CD4-positive, alpha-beta T cell treated with Interleukin-2 at 100 ng/mL for 4 hours (primary cell): ENCODE data around the gene MYCBP2.
"Not testable (repeated sequence)": the region's sequence is repeated elsewhere in the genome, so short reads cannot be mapped to it uniquely, and the experiment has no call there.

Source experiments
- DNase-seq: peaks from one replicate; pipeline ENCODE4 v3.0.0-alpha.2; 2020; ENCODE audit warnings: low spot score

MYCBP2 gene

GRCh38 chr13:77326905-77327604 is at the start of gene MYCBP2:
Gene MYCBP2, minus strand, starts transcription at chr13:77327094. Its CDS starts 319 bp downstream, at chr13:77326775.
- peak; percentile 98 for DNase-seq

GRCh38 chr13:77375560-77376108 is 48.7 kb upstream of the MYCBP2 start:
- DNase-seq = no peak

- DNase-seq = no peak
Observed at GRCh38 chr13:77374786-77375185, 47.9 kb upstream of the MYCBP2 start.

GRCh38 chr13:77374339-77374738 is 47.4 kb upstream of the MYCBP2 start:
- DNase-seq = no peak

GRCh38 chr13:77373502-77373901 is 46.6 kb upstream of the MYCBP2 start:
- DNase-seq = no peak

GRCh38 chr13:77372275-77372674 is 45.4 kb upstream of the MYCBP2 start:
- no peak for DNase-seq

- no peak for DNase-seq
Observed at GRCh38 chr13:77370888-77371287, 44.0 kb upstream of the MYCBP2 start.

- DNase-seq = no peak
Observed at GRCh38 chr13:77362166-77362565, 35.3 kb upstream of the MYCBP2 start.

- no peak for DNase-seq
Observed at GRCh38 chr13:77360032-77360685, 33.3 kb upstream of the MYCBP2 start.

GRCh38 chr13:77359171-77359570 is 32.3 kb upstream of the MYCBP2 start:
- no peak for DNase-seq

GRCh38 chr13:77358001-77358400 is 31.1 kb upstream of the MYCBP2 start:
- DNase-seq = no peak

GRCh38 chr13:77356155-77356554 is 29.3 kb upstream of the MYCBP2 start:
- DNase-seq = no peak

GRCh38 chr13:77353995-77354394 is 27.1 kb upstream of the MYCBP2 start:
- no peak for DNase-seq

- DNase-seq = no peak
Observed at GRCh38 chr13:77351315-77351714, 24.4 kb upstream of the MYCBP2 start.

GRCh38 chr13:77350811-77351210 is 23.9 kb upstream of the MYCBP2 start:
- no peak for DNase-seq

GRCh38 chr13:77349365-77349764 is 22.5 kb upstream of the MYCBP2 start:
- DNase-seq = no peak

- DNase-seq = not testable (repeated sequence)
Observed at GRCh38 chr13:77347351-77347750, 20.5 kb upstream of the MYCBP2 start.

- DNase-seq = peak; percentile 41
Observed at GRCh38 chr13:77345150-77345780, 18.4 kb upstream of the MYCBP2 start.

- no peak for DNase-seq
Observed at GRCh38 chr13:77343841-77344240, 16.9 kb upstream of the MYCBP2 start.

GRCh38 chr13:77339408-77339807 is 12.5 kb upstream of the MYCBP2 start:
- DNase-seq = no peak

- no peak for DNase-seq
Observed at GRCh38 chr13:77338961-77339401, 12.1 kb upstream of the MYCBP2 start.

- no peak for DNase-seq
Observed at GRCh38 chr13:77338329-77338728, 11.4 kb upstream of the MYCBP2 start.

- no peak for DNase-seq
Observed at GRCh38 chr13:77337159-77337558, 10.3 kb upstream of the MYCBP2 start.
